Lung microvascular endothelial cell (primary cell): ENCODE results near the gene SYT10. TPM values are rescaled to one million over a fixed set of nuclear protein-coding genes. Genes with fewer than 3 reads are reported as not detected.
"Not testable (repeated sequence)": the region's sequence is repeated elsewhere in the genome, so short reads cannot be mapped to it uniquely, and the experiment has no call there.

Source experiments
- DNase-seq, 2 donors: peaks; one replicate each; pipeline versions ENCODE4 v3.0.0 to v3.0.0-alpha.2; 2010; ENCODE audit warnings: low read depth in 2 of 2
- total RNA-seq: library from RNA; depleted of rRNA; stranded (reverse); fragments of >200 nt; gene quantifications from 2 replicates; pipeline ENCODE4 v1.2.1, GENCODE V29; 2014

Gene SYT10, protein sequence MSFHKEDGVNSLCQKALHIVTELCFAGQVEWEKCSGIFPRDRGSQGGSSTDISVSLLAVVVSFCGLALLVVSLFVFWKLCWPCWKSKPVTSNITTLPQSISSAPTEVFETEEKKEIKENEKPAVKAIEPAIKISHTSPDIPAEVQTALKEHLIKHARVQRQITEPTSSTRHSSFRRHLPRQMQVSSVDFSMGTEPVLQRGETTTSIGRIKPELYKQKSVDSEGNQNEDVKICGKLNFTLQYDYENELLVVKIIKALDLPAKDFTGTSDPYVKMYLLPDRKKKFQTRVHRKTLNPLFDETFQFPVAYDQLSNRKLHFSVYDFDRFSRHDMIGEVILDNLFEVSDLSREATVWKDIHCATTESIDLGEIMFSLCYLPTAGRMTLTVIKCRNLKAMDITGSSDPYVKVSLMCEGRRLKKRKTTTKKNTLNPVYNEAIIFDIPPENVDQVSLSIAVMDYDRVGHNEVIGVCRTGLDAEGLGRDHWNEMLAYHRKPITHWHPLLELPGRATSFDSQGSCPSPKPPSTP
- total RNA-seq: not detected in 2 replicates

DNA sequence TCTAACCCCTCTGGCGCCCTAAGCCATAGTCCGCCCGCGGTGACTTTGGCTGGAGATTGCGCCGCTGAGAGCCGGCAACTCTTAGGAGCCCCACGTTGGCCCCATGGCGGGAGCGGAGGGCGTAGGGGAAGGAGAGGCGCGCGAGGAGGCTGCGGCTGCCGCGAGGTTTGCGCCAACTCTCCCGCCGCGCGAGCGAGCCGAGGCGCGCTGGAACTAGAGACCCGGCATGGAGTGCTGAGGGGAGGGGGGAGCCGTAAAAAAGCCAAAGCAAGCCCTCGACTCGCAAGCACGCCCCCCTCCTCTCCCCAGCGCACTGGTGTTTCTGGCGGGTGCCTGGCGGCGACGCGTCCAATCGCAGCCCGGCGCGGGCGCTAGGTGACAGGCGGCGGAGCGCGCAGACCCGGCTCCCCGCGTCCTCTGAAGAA, at the start of gene SYT10:
SYT10 (minus strand) TSS at position 233 of the 425 bp plus-strand sequence. CDS start 297 bp downstream, outside the sequence.
- DNase-seq: peak; percentile 28 to 42

DNA sequence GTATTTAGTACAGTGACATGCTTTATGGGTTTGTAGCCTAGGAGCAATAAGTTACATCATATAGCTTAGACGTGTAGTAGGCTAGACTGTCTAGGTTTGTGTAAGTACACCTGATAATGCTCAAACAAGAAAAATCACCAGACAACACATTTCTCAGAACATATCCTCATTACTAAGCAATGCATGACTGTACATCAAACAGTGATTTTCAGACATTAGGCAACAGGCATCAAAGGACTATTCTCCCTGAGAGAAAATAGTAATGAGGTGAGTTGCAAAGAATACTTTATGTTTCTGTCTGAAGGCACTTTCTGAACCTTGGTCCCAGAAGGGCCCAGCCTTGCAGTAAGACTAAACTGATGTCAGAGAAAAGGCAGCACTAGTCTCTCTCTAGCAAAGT, 48.4 kb upstream of the SYT10 start:
- DNase-seq: no peak

DNA sequence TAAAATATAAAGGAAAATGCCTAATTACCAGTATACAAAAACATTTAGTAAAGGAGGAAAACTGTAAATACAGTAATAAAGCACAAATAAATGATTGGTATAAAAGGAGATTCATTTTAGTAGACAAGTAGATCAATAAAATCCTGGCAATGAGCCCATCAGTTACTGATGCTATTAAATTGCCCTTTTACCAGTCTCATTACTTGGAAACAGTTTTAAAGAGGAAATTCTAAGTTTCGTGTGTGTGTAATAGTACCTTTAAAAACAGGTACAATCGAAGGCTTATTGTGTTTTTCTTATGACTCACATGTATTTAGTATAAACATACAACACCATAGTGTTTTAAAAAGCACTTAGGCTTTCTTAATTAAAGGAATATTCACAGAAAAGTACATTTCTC, 46.4 kb upstream of the SYT10 start:
- DNase-seq: no peak

DNA sequence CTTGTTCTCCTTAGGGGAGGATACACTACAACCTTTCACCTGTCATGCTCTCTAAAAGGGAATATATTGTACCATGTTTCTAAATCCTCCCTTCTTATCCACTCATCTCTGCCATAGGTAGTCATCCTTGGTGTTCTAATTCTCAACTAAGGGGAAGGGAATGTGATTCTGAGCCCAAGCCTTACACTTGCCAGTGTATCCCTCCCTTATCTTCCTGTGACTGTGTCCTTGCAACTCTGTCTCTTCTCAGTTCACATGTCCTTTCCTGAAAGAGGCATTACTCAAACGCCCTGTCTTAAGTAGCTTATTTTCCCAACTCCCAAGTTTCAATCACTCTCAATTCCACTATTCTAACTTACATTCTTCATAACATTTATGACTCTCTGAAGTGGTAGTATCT, 44.5 kb upstream of the SYT10 start:
- no peak for DNase-seq

DNA sequence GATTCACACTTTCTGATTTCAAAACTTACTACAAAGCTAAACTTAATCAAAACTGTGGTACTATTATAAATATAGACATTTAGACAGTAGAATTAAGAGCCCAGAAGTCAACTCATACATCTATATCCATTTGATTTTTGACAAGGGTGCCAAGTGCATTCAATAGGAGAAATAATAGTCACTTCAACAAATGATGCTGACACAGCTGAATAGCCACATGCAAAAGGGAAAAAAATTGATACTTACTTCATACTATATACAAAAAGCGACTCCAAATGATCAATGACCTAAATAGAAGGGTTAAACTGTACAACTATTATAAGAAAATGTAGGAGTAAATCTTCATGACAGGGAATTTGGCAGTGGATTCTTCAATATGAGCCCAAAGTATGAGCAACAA, 40.7 kb upstream of the SYT10 start:
- DNase-seq: no peak

DNA sequence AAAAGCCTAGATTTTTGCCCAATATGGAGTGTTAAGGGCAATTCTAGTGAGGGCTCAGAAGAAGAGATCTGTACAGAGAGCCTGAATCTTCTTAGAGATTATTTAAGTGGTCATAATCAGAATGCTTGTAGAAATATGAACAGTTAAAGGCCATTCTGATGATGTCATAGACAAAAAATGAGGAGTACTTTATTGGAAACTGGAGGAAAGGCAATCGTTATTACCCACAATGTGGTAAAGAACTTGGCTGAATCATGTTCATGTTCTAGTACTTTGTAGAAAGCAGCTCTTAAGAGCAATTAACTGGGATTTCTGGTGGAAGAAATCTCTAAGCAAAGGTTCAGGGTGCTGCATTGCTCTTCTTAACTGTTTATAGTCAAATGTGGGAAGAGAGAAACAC, 36.4 kb upstream of the SYT10 start:
- DNase-seq: no peak

DNA sequence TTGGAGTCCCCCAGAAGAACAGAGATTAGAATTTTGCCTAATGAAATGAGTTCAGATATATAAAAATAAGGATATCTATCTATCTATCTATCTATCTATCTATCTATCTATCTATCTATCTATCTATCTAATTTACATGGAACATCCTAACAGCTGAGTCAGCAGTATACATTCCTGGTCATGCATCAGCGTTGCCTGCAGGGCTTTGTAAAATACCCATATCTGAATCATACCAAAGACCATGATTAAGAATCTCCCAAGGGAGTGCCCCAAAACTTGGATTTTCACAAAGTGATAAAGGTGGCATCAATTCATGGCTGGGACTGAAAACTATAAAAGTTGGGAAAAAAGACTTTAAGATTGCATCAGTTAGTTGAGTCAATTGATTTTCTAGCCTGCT, 32.7 kb upstream of the SYT10 start:
- no peak for DNase-seq

DNA sequence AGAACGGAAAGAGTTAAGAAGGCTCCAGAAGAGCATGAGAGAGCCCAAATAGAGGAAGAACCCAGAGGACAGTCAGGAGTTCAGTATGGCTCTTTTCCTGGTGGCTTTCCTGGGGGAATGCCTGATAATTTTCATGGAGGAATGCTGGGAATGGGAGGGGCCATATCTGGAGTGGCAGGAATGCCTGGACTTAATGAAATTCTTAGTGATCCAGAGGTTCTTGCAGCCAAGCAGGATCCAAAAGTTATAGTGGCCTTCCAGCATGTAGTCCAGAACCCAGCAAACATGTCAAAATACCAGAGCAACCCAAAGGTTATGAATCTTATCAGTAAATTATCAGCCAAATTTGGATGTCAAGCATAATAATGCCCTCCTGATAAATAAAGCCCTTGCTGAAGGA, 15.5 kb upstream of the SYT10 start:
- no peak for DNase-seq

DNA sequence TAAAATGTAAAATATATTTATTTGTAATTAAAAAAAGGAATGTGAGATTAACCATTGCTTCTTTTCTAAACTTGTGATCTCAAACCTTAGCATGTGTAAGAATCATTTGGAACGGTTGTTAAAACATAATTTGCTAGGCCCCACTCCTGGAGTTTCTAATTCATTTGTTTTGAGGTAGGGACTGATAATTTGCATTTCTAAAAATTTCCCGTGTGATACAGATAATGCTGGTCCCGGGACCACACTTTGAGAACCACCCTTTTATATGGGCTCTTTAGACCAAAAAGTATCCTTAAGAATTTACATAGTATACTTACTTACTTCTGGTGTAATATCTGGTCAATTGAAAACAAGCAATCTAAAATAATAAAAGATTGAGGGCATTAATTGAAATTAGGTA, 10.9 kb upstream of the SYT10 start:
- DNase-seq: no peak

DNA sequence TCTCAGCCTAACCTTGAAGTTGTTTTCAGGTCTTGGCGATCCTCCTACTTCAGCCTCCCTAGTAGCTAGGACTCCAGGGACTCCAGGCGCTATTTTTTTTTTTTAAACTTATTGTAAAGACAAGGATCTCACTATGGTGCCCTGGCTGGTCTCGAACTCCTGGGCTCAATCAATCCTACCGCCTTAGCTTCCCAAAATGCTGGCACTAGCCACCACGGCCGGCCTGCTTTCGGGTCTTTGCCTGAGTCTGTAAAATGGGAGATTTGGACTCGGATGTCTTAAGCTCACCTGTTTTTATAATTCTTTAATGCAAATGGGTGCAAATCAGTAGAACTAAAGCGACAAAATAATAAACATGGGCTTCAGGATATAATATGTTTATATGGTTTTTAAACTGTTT, 858 bp upstream of the SYT10 start:
- no peak for DNase-seq

DNA sequence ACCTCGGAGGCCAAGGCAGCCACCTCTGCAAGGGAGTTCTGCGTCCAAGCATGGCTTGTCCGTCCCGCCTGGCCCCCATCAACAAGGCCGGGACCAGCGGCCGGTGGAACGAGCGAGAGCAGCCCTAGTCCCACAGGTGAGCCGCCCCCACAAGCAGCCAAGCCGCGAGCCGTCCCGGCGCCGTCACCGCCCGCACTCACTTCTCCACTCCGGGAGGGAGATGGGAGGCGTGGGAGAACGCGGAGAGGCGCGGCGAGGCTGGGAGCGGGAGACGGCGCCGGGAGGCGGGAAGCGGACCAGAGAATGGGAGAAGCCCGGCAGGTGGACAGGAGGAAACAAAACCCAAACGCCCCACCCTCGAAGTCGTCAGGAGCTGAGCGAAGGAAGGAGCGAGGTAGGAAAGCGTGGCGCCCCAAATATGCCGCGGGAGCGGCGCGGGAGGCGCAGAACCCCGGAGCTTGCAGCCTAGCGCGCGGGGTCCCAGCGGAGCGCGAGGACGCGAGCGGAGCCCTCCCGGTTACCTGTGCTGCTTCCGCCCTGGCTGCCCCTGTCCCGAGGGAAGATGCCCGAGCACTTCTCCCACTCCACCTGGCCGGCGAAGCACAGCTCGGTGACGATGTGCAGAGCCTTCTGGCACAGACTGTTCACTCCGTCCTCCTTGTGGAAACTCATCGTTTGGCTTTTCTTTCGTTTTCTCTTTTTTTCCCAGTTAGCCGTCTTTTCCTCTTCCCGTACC, 600 bp downstream of the SYT10 start:
- DNase-seq: peak in 1 of 2 donors; percentile 12

DNA sequence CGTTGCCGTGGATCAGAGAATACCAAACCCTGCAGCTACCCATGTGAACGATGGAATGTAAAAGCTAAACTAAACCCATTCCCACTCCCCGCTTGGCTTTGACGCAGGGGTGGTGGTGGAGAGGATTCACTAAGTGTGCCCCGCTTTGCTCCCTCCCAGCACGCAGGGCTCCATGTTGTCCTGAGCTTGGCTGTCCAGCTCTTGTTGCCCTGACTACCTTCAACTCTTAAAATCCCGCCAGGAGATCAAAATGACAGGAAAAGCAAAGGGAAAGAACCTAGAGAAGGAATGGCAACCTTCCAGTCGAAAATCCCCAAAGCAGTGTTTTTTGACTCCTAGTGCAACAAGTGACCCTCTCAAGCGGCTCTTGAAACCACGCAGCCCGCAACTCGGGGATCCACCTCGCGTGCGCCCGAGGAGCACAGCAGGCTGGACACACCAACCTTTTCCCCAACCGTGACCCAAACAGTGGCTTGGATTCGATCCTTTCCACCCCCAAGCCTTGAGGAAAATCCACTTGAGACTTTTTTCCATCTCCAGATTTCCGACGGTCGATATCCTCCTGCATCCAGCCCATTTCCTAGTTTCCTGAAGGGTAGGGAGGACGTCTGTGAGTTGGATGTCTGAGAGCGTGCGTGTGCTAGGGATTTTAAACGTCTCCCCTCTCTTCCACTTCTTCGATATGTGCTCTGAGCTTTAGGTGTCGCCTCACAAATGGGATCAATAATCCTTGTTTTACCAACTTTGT, 1.4 kb downstream of the SYT10 start:
- no peak for DNase-seq

DNA sequence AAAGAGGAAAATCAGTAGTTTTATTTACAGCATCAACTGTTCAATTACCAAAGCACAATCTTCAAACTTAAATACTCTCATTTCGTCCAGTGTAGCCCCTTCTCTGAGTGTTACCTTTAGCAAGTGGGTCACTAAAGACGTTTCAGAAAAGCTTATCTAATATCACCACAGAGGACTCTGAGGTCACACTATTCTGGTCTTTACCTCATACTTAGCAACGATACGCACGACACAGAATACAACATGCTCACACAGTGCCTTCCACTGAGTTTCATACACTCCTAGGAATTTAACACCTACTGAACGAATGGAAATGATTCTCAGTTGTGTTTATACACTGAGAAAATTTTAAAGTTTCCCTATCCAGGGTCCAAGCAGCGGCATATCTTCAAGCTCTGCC, 2.0 kb downstream of the SYT10 start:
- no peak for DNase-seq

DNA sequence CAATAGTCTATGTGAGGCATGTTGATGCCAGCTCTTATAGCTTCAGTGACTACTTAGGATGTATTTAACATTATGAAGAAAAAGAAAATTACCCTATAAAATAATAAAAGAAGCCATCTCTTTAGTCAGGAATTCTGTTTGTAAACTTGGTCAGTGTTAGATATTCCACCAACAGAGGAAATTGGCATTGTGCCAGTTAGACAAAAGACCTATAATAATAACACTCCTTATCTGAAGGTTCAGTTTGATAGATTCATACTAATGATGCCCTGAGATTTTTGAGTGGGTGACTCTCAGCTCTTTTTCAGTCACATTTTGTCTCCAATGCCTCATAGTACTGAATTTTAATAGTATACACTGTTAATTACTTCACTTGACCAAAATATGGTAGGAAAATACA, 6.6 kb downstream of the SYT10 start:
- no peak for DNase-seq

DNA sequence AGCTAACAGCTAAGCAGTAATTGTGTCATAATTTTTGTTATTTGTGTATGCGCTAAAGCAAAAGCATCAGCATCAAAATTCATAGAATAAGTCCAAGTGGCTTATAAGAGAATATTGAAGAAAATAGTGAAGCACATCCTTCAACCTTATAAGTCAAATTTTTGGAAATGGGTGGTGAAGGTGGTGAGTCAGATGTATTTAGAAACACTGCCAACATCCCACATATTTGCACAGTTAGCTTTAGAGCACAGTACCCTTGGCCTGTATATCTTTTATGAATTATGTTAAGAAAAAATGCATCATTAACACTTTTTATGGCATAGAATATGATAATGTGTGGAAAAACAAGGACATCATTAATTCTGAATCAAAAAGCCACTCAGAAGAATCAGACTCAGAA, 8.0 kb downstream of the SYT10 start:
- no peak for DNase-seq

DNA sequence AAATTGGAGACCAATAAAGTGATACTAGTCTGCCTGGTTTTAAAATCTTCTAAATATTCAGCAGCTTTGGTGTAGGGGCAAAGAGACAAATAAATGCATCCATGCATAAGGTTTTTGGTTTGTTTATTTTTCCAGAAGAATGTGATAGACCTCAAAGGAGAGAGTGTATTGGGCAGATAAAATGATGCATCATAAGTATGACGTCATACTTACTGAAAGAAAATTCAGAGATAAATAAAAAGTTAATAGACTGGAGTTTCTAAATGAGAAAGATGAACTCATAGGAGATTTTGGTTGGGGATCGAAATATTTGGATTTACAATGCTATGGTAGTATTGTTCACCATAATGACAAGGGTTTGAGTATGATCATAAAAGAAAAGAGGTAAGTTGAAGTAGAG, 10.2 kb downstream of the SYT10 start:
- no peak for DNase-seq

DNA sequence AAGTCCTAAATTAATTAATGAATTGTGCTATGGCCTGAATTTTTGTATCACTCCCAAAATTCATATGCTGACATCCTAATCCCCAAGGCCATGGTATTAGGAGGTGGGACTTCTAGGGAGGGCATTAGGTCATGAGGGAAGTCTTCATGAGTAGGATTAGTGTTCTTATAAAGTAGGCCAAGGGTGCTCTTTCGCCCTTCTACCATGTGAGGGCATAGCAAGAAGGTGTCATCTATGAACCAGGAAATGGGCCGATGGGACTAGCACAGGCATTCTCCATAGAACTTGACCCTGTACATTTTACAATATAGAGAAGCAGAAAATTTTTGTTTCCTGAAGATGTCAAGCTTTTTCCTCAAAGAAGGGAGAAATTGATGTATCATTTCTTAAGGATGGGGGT, 12.5 kb downstream of the SYT10 start:
- DNase-seq: no peak

DNA sequence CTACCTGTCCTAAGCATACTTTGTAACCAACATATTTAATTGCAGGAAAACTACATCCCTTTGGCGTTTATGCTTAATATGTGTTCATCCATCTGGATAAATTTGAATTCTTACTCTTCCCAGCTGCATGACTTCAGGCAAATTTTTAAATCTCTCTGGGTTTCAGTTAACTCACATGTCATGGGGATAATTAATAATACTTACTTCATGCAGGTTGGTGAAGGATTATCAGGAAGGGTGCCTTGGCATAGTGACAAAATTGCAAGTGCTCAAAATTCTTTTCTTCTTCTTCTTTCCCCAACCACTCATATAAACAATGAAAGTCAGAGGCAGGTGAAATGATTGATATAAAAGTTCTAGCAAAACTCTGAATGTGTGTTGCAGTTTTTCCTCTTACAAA, 15.9 kb downstream of the SYT10 start:
- DNase-seq: no peak

DNA sequence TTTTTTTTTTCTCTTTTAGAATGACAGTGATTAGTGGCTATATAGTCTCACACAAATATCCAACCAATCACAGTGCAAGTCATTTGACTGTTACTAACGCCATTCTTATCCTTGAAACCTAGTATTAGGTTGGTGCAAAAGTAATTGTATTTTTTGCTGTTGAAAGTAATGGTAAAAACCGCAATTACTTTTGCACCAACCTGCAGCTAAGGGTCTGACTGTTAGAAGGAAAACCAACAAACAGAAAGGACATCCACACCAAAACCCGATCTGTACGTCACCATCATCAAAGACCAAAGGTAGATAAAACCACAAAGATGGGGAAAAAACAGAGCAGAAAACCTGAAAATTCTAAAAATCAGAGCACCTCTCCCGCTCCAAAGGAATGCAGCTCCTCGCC, 27.2 kb downstream of the SYT10 start:
- not testable (repeated sequence) for DNase-seq

DNA sequence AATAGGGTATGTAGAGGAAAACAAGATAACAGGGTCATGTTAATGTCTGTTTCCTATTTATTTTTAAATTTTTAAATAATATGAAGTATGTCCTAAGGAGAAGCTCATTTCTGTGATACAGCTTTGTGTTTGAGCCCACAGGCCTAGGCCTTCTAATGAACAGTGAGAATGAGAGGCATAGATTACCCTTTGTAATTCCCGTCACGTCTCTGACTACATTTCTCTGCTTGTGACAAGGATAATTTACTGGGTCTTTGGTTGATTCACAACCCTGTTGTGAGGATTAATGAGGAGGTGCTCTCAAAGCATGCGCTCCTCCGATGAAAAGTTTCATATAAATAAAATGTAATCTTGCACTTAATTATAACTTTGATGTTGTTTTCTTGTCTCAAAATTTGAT, 56.1 kb downstream of the SYT10 start:
- no peak for DNase-seq

DNA sequence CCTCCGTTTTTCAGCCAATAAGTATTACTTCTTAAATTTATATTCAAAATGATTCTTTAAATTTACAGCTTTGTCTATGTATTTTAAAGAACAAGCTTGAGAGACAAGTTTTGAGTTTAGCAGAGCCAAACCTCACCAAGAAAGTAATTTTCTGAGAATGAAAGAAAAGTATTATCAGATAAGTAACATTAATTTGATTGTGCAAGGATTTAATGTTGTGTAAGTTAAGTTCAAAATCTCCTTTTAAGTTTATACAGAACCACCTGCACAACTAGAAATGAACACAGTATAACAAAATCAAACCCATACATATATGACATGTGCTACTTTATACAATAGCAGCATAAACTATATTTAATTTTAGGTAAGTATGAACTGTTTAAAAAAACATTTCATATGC, 63.5 kb downstream of the SYT10 start:
- no peak for DNase-seq

DNA sequence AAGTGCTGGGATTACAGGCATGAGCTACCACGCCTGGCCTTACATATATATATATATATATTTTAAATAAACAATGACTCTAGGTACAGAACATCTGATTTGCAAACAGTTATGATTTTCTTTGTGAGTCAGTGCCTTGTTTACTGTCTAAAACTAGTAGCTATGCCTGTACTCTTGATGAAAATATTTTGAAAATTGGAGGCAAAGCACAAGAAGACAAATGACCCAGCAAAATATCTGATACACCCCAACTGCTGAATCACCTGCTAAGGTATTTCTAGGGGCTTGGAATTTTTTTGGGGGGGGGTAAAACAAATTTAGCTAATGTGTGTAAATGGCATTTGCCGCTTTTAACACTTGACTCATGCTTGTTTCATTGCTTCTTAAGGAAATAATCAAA, 69.3 kb downstream of the SYT10 start:
- DNase-seq: no peak
